Endodermal cell (in vitro differentiated cells): ENCODE results near the gene PLCB4. TPM values are rescaled to one million over a fixed set of nuclear protein-coding genes. Genes with fewer than 3 reads are reported as not detected.
A peak's percentile ranks its signal among the peaks of the same experiment; 100 is the strongest.

Experiments used
- DNase-seq: peaks from one replicate; pipeline ENCODE4 v3.0.0-alpha.2; 2017
- H3K27ac ChIP-seq: 2 replicates; pipeline ENCODE4 v1.5.1; 2013; ENCODE audit warnings: mild to moderate bottlenecking, low read depth, low read length, moderate library complexity
- H3K27me3 ChIP-seq: 2 replicates; pipeline ENCODE4 v1.6.1; 2013; ENCODE audit warnings: mild to moderate bottlenecking, low read length, moderate library complexity; ENCODE audit not compliant: insufficient read depth, control insufficient read depth, poor library complexity, severe bottlenecking
- H3K36me3 ChIP-seq: 2 replicates; pipeline ENCODE4 v1.7.0; 2013; ENCODE audit warnings: mild to moderate bottlenecking, low read length, moderate library complexity; ENCODE audit not compliant: control insufficient read depth, insufficient read depth
- H3K4me1 ChIP-seq: one replicate; pipeline ENCODE4 v1.7.0; 2013; ENCODE audit warnings: low read length; ENCODE audit not compliant: control insufficient read depth, insufficient read depth
- H3K4me3 ChIP-seq: 2 replicates; pipeline ENCODE4 v1.5.1; 2013; ENCODE audit warnings: mild to moderate bottlenecking, low read length, moderate library complexity
- H3K9ac ChIP-seq: 2 replicates; pipeline ENCODE4 v1.6.1; 2013; ENCODE audit warnings: mild to moderate bottlenecking, low read length, moderate library complexity; ENCODE audit not compliant: poor library complexity, severe bottlenecking; ENCODE audit errors: extremely low read depth
- H3K9me3 ChIP-seq: 2 replicates; pipeline ENCODE4 v1.6.1; 2013; ENCODE audit warnings: mild to moderate bottlenecking, low read length, moderate library complexity; ENCODE audit not compliant: control insufficient read depth
- H3K27ac Mint-ChIP-seq: 2 replicates; pipeline ENCODE4 v1.8.0; 2020; ENCODE audit warnings: mixed read lengths
- H3K27me3 Mint-ChIP-seq: 2 replicates; pipeline ENCODE4 v1.8.0; 2021; ENCODE audit warnings: mild to moderate bottlenecking, mixed read lengths; ENCODE audit not compliant: insufficient read depth
- H3K36me3 Mint-ChIP-seq: 2 replicates; pipeline ENCODE4 v1.8.0; 2020; ENCODE audit warnings: low read depth, mixed read lengths
- H3K4me1 Mint-ChIP-seq: 2 replicates; pipeline ENCODE4 v1.8.0; 2020; ENCODE audit warnings: mixed read lengths
- H3K4me3 Mint-ChIP-seq: 2 replicates; pipeline ENCODE4 v1.8.0; 2020; ENCODE audit warnings: mild to moderate bottlenecking, moderate library complexity, mixed read lengths
- H3K9me3 Mint-ChIP-seq: 2 replicates; pipeline ENCODE4 v1.8.0; 2020; ENCODE audit warnings: mild to moderate bottlenecking, mixed read lengths
- CTCF ChIP-seq: fragments of 200-600 bp; sonication (generic); conservative IDR thresholded peaks from 2 replicates; pipeline ENCODE4 v1.5.0; 2021; ENCODE audit warnings: antibody characterized with exemption, mild to moderate bottlenecking
- WGBS, 2 experiments: methylation state at CpG; one replicate each; pipeline versions ENCODE4 v1.1.5 to v1.1.7; 2013; ENCODE audit warnings: missing lambda C conversion rate in 2 of 2, mixed read lengths in 1 of 2; ENCODE audit not compliant: insufficient coverage in 1 of 2, insufficient read length in 1 of 2; 5-methylcytosine and 5-hydroxymethylcytosine counted together
- total RNA-seq, 2 donors: library from RNA; stranded (reverse); fragmentation: NEBNext Ultra II Directional in 1 of 2; extraction: Animal tissue kit (Norgen Biotek cat#: 25700) in 1 of 2; gene quantifications; 2 replicates in 1 of 2; 3 replicates in 1 of 2; pipeline ENCODE4 v1.2.1, GENCODE V29; 2021

PLCB4 gene
- total RNA-seq, 2 donors from 2014 or later, result 14.4 to 14.6 TPM

GRCh38 chr20:9200620-9201019, 131.7 kb downstream of the PLCB4 start:
- H3K4me3 Mint-ChIP-seq, result no peak overlapping the region
- 78 to 88% methylated on average over 1 of the region's 1 CpG for WGBS, 2 experiments

GRCh38 chr20:9202420-9203080, 133.7 kb downstream of the PLCB4 start:
- H3K4me1 Mint-ChIP-seq, result peaks cover 7% of the 10 kb centered on the region
- no peak overlapping the region for H3K9ac ChIP-seq

More at GRCh38 chr20:9200620-9201019, 131.7 kb downstream of the PLCB4 start:
- no peaks in the 10 kb centered on the region for H3K27me3 ChIP-seq
- DNase-seq, result no peak
- H3K4me1 ChIP-seq, result no peaks in the 10 kb centered on the region
- H3K9me3 Mint-ChIP-seq, result no peaks in the 10 kb centered on the region
- H3K27ac ChIP-seq, result no peak overlapping the region
- H3K4me3 ChIP-seq, result no peak overlapping the region
- no peaks in the 10 kb centered on the region for H3K27me3 Mint-ChIP-seq
- peak overlapping the region; percentile 36 for H3K27ac Mint-ChIP-seq
- H3K36me3 Mint-ChIP-seq, result no peaks in the 10 kb centered on the region
- H3K9me3 ChIP-seq, result no peaks in the 10 kb centered on the region
- H3K9ac ChIP-seq, result no peak overlapping the region
- H3K36me3 ChIP-seq, result no peaks in the 10 kb centered on the region
- TF ChIP-seq CTCF, result no peak
- peaks cover 7% of the 10 kb centered on the region for H3K4me1 Mint-ChIP-seq

GRCh38 chr20:9203081-9203447, 134.2 kb downstream of the PLCB4 start:
- no peak overlapping the region for H3K4me3 Mint-ChIP-seq
- Histone ChIP-seq H3K9ac (no peak overlapping the region), H3K4me3 (no peak overlapping the region), H3K27me3 (no peaks in the 10 kb centered on the region), H3K27ac (no peak overlapping the region), H3K4me1 (no peaks in the 10 kb centered on the region), H3K36me3 (no peaks in the 10 kb centered on the region), H3K9me3 (no peaks in the 10 kb centered on the region)
- no peaks in the 10 kb centered on the region for H3K9me3 Mint-ChIP-seq
- H3K27me3 Mint-ChIP-seq, result no peaks in the 10 kb centered on the region
- H3K27ac Mint-ChIP-seq, result no peak overlapping the region
- no peak for DNase-seq
- H3K4me1 Mint-ChIP-seq, result peaks cover 7% of the 10 kb centered on the region
- H3K36me3 Mint-ChIP-seq, result no peaks in the 10 kb centered on the region
- TF ChIP-seq CTCF, result no peak

More at GRCh38 chr20:9202420-9203080, 133.7 kb downstream of the PLCB4 start:
- Histone ChIP-seq H3K36me3 (no peaks in the 10 kb centered on the region), H3K4me1 (no peaks in the 10 kb centered on the region), H3K27ac (peak overlapping the region; percentile 58), H3K4me3 (no peak overlapping the region), H3K9me3 (no peaks in the 10 kb centered on the region), H3K27me3 (no peaks in the 10 kb centered on the region)
- Mint-ChIP-seq H3K27me3 (no peaks in the 10 kb centered on the region), H3K9me3 (no peaks in the 10 kb centered on the region), H3K36me3 (no peaks in the 10 kb centered on the region), H3K27ac (no peak overlapping the region), H3K4me3 (no peak overlapping the region)
- 94 to 100% methylated on average over 1 to 2 of the region's 3 CpGs for WGBS, 2 experiments
- no peak for TF ChIP-seq CTCF
- DNase-seq, result no peak
